GM12865 (cell line): Measurements from ENCODE around the gene ZNF414.
A peak's percentile ranks its signal among the peaks of the same experiment; 100 is the strongest.

ENCODE experiments used
- DNase-seq: peaks from one replicate; pipeline ENCODE4 v3.0.0; 2010; ENCODE audit warnings: low read depth
- H3K4me3 ChIP-seq: 2 replicates; pipeline ENCODE4 v1.5.1; 2011; ENCODE audit warnings: mild to moderate bottlenecking, low read depth, low read length, control low read depth
- TF ChIP-seq, protein P1 (sequence below): IDR thresholded peaks from 2 replicates; pipeline ENCODE4 v1.5.1; 2011; ENCODE audit warnings: low read length, control low read depth, low read depth, inconsistent platforms; ENCODE audit not compliant: insufficient read depth; ENCODE audit errors: missing control alignments

ZNF414 gene

DNA sequence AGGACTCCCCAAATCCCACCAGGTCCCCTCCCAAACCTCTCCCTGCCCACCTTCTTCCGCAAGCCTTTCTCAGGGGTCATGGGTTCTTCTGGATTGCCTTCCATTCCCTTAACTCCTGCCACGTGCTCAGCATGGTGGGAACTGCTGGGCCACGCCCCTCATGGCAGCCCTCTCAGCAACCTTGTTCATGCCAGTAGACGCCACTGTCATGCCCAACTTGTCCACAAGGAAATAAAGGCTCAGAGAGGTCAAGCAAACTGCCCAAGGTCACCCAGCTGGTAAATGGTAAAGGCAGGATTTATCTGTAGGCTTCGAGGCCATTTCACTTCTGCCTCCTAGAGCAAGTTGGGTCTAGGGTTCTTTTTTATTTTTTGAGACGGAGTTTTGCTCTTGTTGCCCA, 22.4 kb downstream of the ZNF414 start:
- DNase-seq = no peak
- no peak overlapping the region for H3K4me3 ChIP-seq
- TF ChIP-seq, protein P1, sequence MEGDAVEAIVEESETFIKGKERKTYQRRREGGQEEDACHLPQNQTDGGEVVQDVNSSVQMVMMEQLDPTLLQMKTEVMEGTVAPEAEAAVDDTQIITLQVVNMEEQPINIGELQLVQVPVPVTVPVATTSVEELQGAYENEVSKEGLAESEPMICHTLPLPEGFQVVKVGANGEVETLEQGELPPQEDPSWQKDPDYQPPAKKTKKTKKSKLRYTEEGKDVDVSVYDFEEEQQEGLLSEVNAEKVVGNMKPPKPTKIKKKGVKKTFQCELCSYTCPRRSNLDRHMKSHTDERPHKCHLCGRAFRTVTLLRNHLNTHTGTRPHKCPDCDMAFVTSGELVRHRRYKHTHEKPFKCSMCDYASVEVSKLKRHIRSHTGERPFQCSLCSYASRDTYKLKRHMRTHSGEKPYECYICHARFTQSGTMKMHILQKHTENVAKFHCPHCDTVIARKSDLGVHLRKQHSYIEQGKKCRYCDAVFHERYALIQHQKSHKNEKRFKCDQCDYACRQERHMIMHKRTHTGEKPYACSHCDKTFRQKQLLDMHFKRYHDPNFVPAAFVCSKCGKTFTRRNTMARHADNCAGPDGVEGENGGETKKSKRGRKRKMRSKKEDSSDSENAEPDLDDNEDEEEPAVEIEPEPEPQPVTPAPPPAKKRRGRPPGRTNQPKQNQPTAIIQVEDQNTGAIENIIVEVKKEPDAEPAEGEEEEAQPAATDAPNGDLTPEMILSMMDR = no peak

DNA sequence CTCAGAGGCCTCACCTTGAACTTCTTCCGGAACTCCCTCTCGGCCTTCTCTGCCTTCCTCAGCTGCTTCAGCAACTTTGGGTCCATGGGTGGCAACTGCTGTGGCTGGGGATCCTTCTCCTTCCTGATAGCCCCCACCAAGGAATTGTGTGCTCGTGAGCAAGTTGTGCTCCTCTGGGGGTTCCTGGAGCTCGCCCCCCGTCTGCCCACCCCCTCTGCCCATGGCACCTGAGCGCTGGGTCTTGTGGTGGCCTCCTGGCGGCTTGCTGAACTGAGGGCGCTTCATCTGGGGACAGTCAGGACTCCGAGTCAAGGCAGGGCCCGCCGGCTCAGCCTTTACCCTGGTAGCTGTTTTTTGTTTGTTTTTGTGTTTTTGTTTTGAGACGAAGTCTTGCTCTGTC, 23.1 kb downstream of the ZNF414 start:
- TF ChIP-seq, protein P1 = no peak
- no peak overlapping the region for H3K4me3 ChIP-seq
- no peak for DNase-seq

DNA sequence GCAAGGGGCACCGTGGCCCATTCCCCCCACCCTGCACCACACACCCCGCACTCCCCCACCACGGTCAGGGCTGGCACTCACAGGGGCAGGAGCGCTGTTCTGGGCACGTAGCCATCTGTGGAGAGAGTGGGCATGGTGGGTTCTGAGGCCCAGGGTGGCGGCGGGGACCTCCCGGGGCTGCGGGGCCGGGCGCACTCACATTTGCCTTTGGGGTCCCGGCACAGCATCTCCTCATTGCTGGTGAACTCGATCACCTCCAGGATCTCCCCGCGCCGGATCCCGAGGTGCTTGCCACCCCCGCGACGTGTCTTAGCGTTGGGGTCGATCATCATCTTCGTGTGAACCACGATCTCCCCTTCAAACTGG, 23.6 kb downstream of the ZNF414 start:
- no peak overlapping the region for H3K4me3 ChIP-seq
- TF ChIP-seq, protein P1 = no peak
- DNase-seq = no peak

DNA sequence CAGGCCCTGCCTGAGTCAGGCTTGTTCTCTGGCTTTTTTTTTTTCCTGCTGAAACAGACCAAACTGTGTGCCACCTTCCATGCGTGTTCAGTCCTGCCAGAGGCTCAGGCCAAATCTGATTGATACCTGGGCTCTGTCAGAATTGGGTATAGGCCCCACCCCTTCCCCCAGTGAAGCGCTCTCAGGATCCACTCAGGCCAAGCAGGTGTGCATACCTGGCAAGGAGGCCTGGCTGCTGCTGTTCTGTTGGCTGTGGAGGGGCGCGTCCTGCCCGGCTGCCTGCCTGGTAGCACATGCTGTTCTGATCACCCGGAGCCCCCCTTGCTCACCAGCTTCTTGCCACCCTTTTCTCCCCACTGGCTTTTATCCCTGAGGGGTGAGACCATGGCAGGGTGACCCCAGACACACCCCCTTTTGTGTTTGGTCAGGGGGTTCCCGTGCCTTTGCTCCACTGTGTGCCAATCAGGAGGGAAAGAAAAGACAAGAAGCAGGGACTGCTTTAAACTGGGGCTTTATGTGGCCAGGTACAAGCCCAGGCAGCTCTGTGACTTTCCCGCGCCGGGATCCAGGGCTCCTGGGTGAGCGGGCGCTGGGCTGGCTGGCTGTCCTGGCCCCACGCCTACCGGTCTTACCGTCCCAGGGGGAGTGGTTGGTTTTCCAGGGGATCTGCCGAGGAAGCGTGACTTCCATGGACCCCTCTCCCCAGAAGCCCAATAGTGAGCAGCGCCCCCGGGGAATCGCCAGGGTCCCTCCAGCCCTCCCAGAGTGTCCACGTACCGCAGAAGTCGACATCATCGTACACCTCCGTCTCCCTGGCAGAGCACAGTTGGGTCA, 24.2 kb downstream of the ZNF414 start:
- no peak for DNase-seq
- no peak overlapping the region for H3K4me3 ChIP-seq
- TF ChIP-seq, protein P1 = no peak

DNA sequence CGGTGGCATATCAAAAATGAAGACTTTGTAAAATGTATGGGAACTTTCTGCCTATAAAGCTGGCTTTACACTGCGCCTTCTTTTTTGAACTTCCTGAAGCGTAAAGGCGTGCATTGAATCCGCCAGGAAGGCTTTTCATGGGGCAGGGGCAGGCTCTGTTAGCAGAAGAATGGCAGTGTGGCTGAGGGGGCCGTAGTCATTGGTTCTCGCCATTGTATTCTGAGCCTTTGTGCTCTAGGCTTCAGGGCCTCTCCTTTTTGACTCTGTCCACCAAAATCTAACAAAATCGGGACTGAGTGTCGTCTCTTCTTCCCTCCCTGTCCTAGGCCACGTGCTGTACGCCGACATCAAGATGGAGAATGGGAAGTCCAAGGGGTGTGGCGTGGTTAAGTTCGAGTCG, 25.6 kb downstream of the ZNF414 start:
- DNase-seq = no peak
- TF ChIP-seq, protein P1 = no peak
- H3K4me3 ChIP-seq = no peak overlapping the region

DNA sequence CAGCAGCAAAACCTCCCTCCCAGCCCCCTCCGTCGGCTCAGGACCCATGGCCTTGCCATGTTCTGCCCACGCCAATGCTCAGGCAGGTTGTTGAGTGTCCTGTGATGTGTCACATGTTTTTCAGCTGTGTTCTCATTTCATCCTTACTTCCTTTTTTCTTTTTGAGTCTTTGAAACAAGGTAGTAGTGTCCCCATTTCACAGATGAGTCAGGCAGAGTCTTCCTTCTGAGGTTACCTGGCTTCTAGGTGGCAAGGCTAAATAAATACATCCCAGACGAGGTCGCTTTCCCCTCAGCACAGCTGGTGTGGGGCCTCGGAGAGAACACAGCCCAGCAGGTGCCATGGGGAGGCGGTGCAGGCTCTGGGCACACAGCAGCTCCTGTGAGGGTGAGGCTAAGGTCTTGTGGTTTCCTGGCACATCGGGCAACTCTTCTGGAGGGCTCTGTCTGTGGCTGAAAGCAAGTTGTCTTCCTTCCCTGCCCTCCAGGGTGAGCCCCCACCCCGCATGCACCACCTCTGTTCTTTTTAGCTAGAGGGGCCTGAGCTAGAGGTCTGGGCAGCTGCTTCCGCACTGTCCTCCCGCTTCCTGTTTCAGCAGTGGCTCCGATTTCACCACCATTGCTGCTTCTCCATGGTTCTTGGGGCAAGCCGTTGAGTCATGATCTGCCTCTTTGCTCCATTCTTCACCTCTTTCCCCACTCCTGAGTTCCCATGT, 26.7 kb downstream of the ZNF414 start:
- DNase-seq = peak; percentile 75
- TF ChIP-seq, protein P1 = no peak
- no peak overlapping the region for H3K4me3 ChIP-seq
